Activated naive CD4-positive, alpha-beta T cell (primary cell): ENCODE measurements around the gene ZC3H18.

ENCODE experiments used
- DNase-seq, 4 experiments: peaks; one replicate each; lab custom pipeline; 2025; lab: John Stamatoyannopoulos, UW

The ZC3H18 gene

GRCh38 chr16:88678224-88678979 lies 108.2 kb downstream of the ZC3H18 start:
- DNase-seq: no peak

GRCh38 chr16:88680554-88681083 lies 110.4 kb downstream of the ZC3H18 start:
- no peak for DNase-seq

- DNase-seq: peak in 2 of 4 experiments; percentile 30
Measured at GRCh38 chr16:88681084-88681680, 111.0 kb downstream of the ZC3H18 start.
